ENCODE data around the gene LRRC7.

DNA sequence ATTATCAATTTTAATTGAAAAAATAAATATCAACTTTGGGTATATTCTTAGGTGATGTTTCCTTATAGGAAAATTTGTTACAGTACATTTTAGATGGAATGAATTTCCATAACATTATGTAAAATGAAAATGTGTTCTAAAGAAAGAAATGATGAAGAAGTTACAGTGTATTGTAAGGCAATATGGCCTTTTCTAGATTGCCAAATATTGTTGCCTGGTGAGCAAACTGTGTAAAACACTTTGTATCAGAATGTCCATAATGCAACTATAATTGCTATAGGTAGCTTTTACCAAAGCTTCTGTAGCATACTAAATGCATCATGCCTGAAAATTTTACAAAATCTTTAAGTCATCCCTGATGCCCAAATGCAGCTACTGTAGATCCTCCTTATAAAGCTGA lies 285.0 kb downstream of the LRRC7 start:
- TF ChIP-seq SMC3 (conservative IDR thresholded peaks at IDR 0.05; ENCODE audit: poor library complexity) (no peak), EP300 (conservative IDR thresholded peaks at IDR 0.05; ENCODE audit: poor library complexity, severe bottlenecking) (no peak)
- TF ChIP-seq, protein P1, sequence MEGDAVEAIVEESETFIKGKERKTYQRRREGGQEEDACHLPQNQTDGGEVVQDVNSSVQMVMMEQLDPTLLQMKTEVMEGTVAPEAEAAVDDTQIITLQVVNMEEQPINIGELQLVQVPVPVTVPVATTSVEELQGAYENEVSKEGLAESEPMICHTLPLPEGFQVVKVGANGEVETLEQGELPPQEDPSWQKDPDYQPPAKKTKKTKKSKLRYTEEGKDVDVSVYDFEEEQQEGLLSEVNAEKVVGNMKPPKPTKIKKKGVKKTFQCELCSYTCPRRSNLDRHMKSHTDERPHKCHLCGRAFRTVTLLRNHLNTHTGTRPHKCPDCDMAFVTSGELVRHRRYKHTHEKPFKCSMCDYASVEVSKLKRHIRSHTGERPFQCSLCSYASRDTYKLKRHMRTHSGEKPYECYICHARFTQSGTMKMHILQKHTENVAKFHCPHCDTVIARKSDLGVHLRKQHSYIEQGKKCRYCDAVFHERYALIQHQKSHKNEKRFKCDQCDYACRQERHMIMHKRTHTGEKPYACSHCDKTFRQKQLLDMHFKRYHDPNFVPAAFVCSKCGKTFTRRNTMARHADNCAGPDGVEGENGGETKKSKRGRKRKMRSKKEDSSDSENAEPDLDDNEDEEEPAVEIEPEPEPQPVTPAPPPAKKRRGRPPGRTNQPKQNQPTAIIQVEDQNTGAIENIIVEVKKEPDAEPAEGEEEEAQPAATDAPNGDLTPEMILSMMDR (IDR thresholded peaks at IDR 0.05; ENCODE audit: poor library complexity, severe bottlenecking): no peak

Measured in neural cell (in vitro differentiated cells).